SK-N-SH treated with all-trans-retinoic acid at 6 μM for 48 hours (cell line): Measurements from ENCODE around the gene YBX1.

Experiments used
- ATAC-seq: fragments of 200-7000 bp; cut with Tn5 transposase; 3 replicates; pipeline ENCODE4 v1.9.1; 2020; ENCODE audit warnings: mild to moderate bottlenecking, moderate library complexity
- ARNTL ChIP-seq: fragments of 450-650 bp; formaldehyde crosslinking; IDR thresholded peaks from 2 replicates; pipeline ENCODE4 v1.5.0; 2020; ENCODE audit warnings: low read depth, mild to moderate bottlenecking, moderate library complexity, borderline replicate concordance
- BACH2 ChIP-seq: fragments of 250-450 bp; sonication (Bioruptor Pico); IDR thresholded peaks from 2 replicates; pipeline ENCODE4 v1.9.0; 2021; ENCODE audit warnings: mild to moderate bottlenecking, borderline replicate concordance
- CREB5 ChIP-seq: fragments of 250-450 bp; sonication (Bioruptor Pico); IDR thresholded peaks from 2 replicates; pipeline ENCODE4 v1.5.1; 2020; ENCODE audit warnings: low read depth, mild to moderate bottlenecking, moderate library complexity
- CSDC2 ChIP-seq: fragments of 250-450 bp; sonication (Bioruptor Pico); IDR thresholded peaks from 2 replicates; pipeline ENCODE4 v1.5.0; 2020; ENCODE audit warnings: mild to moderate bottlenecking, moderate library complexity
- ESRRG ChIP-seq: fragments of 250-450 bp; sonication (Bioruptor Pico); IDR thresholded peaks from 2 replicates; pipeline ENCODE4 v1.6.1; 2021; ENCODE audit warnings: mild to moderate bottlenecking
- GLIS3 ChIP-seq: fragments of 250-450 bp; sonication (Bioruptor Pico); IDR thresholded peaks from 2 replicates; pipeline ENCODE4 v1.5.0; 2020; ENCODE audit warnings: mild to moderate bottlenecking, moderate library complexity
- ISL1 ChIP-seq: fragments of 250-450 bp; sonication (Bioruptor Pico); IDR thresholded peaks from 2 replicates; pipeline ENCODE4 v2.1.2; 2022; ENCODE audit warnings: mild to moderate bottlenecking, moderate library complexity
- PATZ1 ChIP-seq: fragments of 250-450 bp; sonication (Bioruptor Pico); IDR thresholded peaks from 2 replicates; pipeline ENCODE4 v1.8.0; 2020; ENCODE audit warnings: mild to moderate bottlenecking, moderate library complexity, borderline replicate concordance
- POU6F1 ChIP-seq: fragments of 250-450 bp; sonication (Bioruptor Pico); IDR thresholded peaks from 2 replicates; pipeline ENCODE4 v1.8.0; 2021; ENCODE audit warnings: low read depth, mild to moderate bottlenecking, moderate library complexity, borderline replicate concordance
- PPARA ChIP-seq: fragments of 250-450 bp; sonication (Bioruptor Pico); IDR thresholded peaks from 2 replicates; pipeline ENCODE4 v1.5.0; 2020; ENCODE audit warnings: mild to moderate bottlenecking, borderline replicate concordance
- SNAI2 ChIP-seq: fragments of 250-450 bp; sonication (Bioruptor Pico); IDR thresholded peaks from 2 replicates; pipeline ENCODE4 v1.5.0; 2020; ENCODE audit warnings: mild to moderate bottlenecking, moderate library complexity
- TCF4 ChIP-seq: fragments of 250-450 bp; sonication (Bioruptor Pico); IDR thresholded peaks from 2 replicates; pipeline ENCODE4 v1.8.0; 2021; ENCODE audit warnings: mild to moderate bottlenecking, moderate library complexity, borderline replicate concordance
- TOX ChIP-seq: fragments of 250-450 bp; sonication (Bioruptor Pico); IDR thresholded peaks from 2 replicates; pipeline ENCODE4 v1.8.0; 2021; ENCODE audit warnings: mild to moderate bottlenecking, moderate library complexity, borderline replicate concordance
- ZC3H10 ChIP-seq: fragments of 250-450 bp; sonication (Bioruptor Pico); IDR thresholded peaks from 2 replicates; pipeline ENCODE4 v1.5.1; 2021; ENCODE audit warnings: mild to moderate bottlenecking, moderate library complexity
- ZFP3 ChIP-seq: fragments of 250-450 bp; sonication (Bioruptor Pico); IDR thresholded peaks from 2 replicates; pipeline ENCODE4 v1.5.0; 2020; ENCODE audit warnings: mild to moderate bottlenecking, moderate library complexity
- ZFP30 ChIP-seq: fragments of 450-650 bp; formaldehyde crosslinking; IDR thresholded peaks from 2 replicates; pipeline ENCODE4 v1.5.0; 2022; ENCODE audit warnings: mild to moderate bottlenecking, moderate library complexity
- ZNF565 ChIP-seq: fragments of 450-650 bp; formaldehyde crosslinking; conservative IDR thresholded peaks from 2 replicates; pipeline ENCODE4 v1.5.0; 2020; ENCODE audit warnings: low read depth, mild to moderate bottlenecking, moderate library complexity
- ZNF70 ChIP-seq: fragments of 450-650 bp; formaldehyde crosslinking; IDR thresholded peaks from 2 replicates; pipeline ENCODE4 v1.5.0; 2020; ENCODE audit warnings: mild to moderate bottlenecking, moderate library complexity
- TF ChIP-seq, protein P1 (sequence below): fragments of 250-450 bp; sonication (Bioruptor Pico); IDR thresholded peaks from 2 replicates; pipeline ENCODE4 v1.5.1; 2021; ENCODE audit warnings: mild to moderate bottlenecking, moderate library complexity
- TF ChIP-seq, protein P2 (sequence below): fragments of 250-450 bp; sonication (Bioruptor Pico); IDR thresholded peaks from 2 replicates; pipeline ENCODE4 v1.5.0; 2020; ENCODE audit warnings: mild to moderate bottlenecking, moderate library complexity

The YBX1 gene

GRCh38 chr1:42746436-42747105, 64.4 kb downstream of the YBX1 start:
- no peak for ATAC-seq
- no peak for TF ChIP-seq TCF4 (CRISPR knock-in tag)
- TF ChIP-seq, protein P1, sequence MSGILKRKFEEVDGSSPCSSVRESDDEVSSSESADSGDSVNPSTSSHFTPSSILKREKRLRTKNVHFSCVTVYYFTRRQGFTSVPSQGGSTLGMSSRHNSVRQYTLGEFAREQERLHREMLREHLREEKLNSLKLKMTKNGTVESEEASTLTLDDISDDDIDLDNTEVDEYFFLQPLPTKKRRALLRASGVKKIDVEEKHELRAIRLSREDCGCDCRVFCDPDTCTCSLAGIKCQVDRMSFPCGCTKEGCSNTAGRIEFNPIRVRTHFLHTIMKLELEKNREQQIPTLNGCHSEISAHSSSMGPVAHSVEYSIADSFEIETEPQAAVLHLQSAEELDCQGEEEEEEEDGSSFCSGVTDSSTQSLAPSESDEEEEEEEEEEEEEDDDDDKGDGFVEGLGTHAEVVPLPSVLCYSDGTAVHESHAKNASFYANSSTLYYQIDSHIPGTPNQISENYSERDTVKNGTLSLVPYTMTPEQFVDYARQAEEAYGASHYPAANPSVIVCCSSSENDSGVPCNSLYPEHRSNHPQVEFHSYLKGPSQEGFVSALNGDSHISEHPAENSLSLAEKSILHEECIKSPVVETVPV (CRISPR knock-in tag): no peak
- no peak for TF ChIP-seq CREB5 (CRISPR knock-in tag)
- no peak for TF ChIP-seq ZFP30
- TF ChIP-seq PPARA (CRISPR knock-in tag): no peak
- TF ChIP-seq GLIS3: no peak
- no peak for TF ChIP-seq ZFP3
- TF ChIP-seq ZNF565: no peak
- TF ChIP-seq TOX (CRISPR knock-in tag): no peak
- TF ChIP-seq BACH2 (CRISPR knock-in tag): no peak
- no peak for TF ChIP-seq ISL1 (CRISPR knock-in tag)
- no peak for TF ChIP-seq POU6F1
- no peak for TF ChIP-seq ZC3H10
- TF ChIP-seq SNAI2 (CRISPR knock-in tag): no peak
- TF ChIP-seq PATZ1: no peak
- no peak for TF ChIP-seq ESRRG

DNA sequence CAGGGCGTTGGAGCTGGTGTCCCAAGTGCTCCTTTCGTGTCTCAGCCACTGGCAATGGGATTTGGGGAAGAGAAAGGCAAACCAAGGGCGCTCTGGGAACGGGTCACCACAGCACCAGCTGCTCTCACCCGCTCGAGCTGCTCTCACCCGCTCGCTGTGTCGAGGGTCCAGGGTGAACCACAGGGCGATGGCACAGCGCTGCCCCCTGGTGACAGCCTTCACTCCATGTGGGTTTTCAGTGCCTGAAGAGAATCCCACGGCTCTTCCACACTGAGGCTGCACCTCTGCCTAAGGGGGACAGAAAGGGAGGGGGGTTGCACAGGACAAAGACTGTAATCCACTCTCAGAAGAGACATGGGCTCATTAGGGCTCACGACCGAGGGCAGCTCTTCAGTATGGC, 64.9 kb downstream of the YBX1 start:
- TF ChIP-seq PPARA (CRISPR knock-in tag): no peak
- TF ChIP-seq ZC3H10: no peak
- no peak for TF ChIP-seq ZNF70 (CRISPR knock-in tag)
- TF ChIP-seq, protein P1 (CRISPR knock-in tag): no peak
- no peak for TF ChIP-seq POU6F1
- TF ChIP-seq ZFP30: no peak
- TF ChIP-seq ZFP3: no peak
- TF ChIP-seq CREB5 (CRISPR knock-in tag): no peak
- no peak for TF ChIP-seq ARNTL
- no peak for TF ChIP-seq ZNF565
- ATAC-seq: peak; percentile 73

DNA sequence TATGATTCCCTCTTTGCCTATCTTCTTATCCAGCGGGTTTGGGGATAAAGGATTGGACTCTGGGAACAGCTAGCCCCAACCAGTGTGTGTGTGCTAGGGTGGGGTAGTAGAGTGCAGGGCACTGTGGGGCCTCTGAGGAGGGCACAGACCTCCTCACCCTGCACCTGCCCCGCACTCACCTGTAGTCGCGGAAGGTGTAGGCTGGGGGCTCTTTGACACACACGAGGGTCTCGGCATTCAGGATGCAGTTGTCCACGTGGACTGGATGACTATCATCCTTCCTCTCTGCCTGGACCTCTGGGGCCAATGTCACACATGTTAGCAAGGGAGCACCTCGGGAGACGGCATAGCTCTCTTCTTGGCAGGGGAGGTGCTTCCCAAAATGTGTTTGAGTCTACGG, 65.8 kb downstream of the YBX1 start:
- ATAC-seq: no peak
- no peak for TF ChIP-seq PATZ1
- TF ChIP-seq CSDC2: no peak
- no peak for TF ChIP-seq ARNTL
- no peak for TF ChIP-seq POU6F1
- no peak for TF ChIP-seq ZFP30
- TF ChIP-seq, protein P2, sequence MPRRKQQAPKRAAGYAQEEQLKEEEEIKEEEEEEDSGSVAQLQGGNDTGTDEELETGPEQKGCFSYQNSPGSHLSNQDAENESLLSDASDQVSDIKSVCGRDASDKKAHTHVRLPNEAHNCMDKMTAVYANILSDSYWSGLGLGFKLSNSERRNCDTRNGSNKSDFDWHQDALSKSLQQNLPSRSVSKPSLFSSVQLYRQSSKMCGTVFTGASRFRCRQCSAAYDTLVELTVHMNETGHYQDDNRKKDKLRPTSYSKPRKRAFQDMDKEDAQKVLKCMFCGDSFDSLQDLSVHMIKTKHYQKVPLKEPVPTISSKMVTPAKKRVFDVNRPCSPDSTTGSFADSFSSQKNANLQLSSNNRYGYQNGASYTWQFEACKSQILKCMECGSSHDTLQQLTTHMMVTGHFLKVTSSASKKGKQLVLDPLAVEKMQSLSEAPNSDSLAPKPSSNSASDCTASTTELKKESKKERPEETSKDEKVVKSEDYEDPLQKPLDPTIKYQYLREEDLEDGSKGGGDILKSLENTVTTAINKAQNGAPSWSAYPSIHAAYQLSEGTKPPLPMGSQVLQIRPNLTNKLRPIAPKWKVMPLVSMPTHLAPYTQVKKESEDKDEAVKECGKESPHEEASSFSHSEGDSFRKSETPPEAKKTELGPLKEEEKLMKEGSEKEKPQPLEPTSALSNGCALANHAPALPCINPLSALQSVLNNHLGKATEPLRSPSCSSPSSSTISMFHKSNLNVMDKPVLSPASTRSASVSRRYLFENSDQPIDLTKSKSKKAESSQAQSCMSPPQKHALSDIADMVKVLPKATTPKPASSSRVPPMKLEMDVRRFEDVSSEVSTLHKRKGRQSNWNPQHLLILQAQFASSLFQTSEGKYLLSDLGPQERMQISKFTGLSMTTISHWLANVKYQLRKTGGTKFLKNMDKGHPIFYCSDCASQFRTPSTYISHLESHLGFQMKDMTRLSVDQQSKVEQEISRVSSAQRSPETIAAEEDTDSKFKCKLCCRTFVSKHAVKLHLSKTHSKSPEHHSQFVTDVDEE: no peak
